Measurements from ENCODE around the gene SUMF1.

The SUMF1 gene

GRCh38 chr3:4466741-4467521, at the start of gene SUMF1:
Gene SUMF1 (minus strand): TSS chr3:4467269. CDS start chr3:4467245, 24 bp downstream.
- peak; percentile 65 for DNase-seq

GRCh38 chr3:4515916-4516579, 49.0 kb upstream of the SUMF1 start:
- DNase-seq: no peak

GRCh38 chr3:4514916-4515315, 47.8 kb upstream of the SUMF1 start:
- no peak for DNase-seq

GRCh38 chr3:4514321-4514720, 47.3 kb upstream of the SUMF1 start:
- DNase-seq: no peak

GRCh38 chr3:4512895-4513616, 46.0 kb upstream of the SUMF1 start:
- DNase-seq: no peak

GRCh38 chr3:4511491-4512262, 44.6 kb upstream of the SUMF1 start:
- no peak for DNase-seq

GRCh38 chr3:4509983-4510755, 43.1 kb upstream of the SUMF1 start:
- DNase-seq: no peak

GRCh38 chr3:4509043-4509442, 42.0 kb upstream of the SUMF1 start:
- DNase-seq: no peak

GRCh38 chr3:4508048-4508981, 41.2 kb upstream of the SUMF1 start:
- DNase-seq: no peak

- no peak for DNase-seq
Observed at GRCh38 chr3:4507024-4507596, 40.0 kb upstream of the SUMF1 start.

- no peak for DNase-seq
Observed at GRCh38 chr3:4506559-4507023, 39.5 kb upstream of the SUMF1 start.

GRCh38 chr3:4505688-4506558, 38.9 kb upstream of the SUMF1 start:
- DNase-seq: no peak

- DNase-seq: peak; percentile 3
Observed at GRCh38 chr3:4504340-4505261, 37.5 kb upstream of the SUMF1 start.

GRCh38 chr3:4503050-4503449, 36.0 kb upstream of the SUMF1 start:
- DNase-seq: no peak

- DNase-seq: no peak
Observed at GRCh38 chr3:4501927-4502326, 34.9 kb upstream of the SUMF1 start.

GRCh38 chr3:4501437-4501836, 34.4 kb upstream of the SUMF1 start:
- no peak for DNase-seq

GRCh38 chr3:4498446-4498845, 31.4 kb upstream of the SUMF1 start:
- DNase-seq: no peak

- no peak for DNase-seq
Observed at GRCh38 chr3:4497843-4498324, 30.8 kb upstream of the SUMF1 start.
